Endothelial cell of umbilical vein (primary cell): ENCODE measurements around the gene ILKAP.

Experiments
- CTCF ChIP-seq, 2 donors: IDR thresholded peaks; 1 replicate in 1 of 2; 2 replicates in 1 of 2; pipeline ENCODE4 v1.5.1; 2011; ENCODE audit warnings: low read length in 2 of 2, mild to moderate bottlenecking in 2 of 2, moderate library complexity in 2 of 2, control low read depth in 1 of 2, inconsistent platforms in 1 of 2, low read depth in 1 of 2; ENCODE audit not compliant: insufficient read depth in 1 of 2; ENCODE audit errors: extremely low read depth in 1 of 2
- POLR2A ChIP-seq: IDR thresholded peaks from 2 replicates; pipeline ENCODE4 v1.6.1; 2012; ENCODE audit warnings: low read depth, mild to moderate bottlenecking, control low read depth, low read length

- TF ChIP-seq POLR2A (no peak), CTCF (IDR thresholded peaks at IDR 0.05; ENCODE audit: extremely low read depth in 1 of 2, insufficient read depth in 1 of 2, low read depth in 1 of 2, low read length in 2 of 2) (no peak)
Observed at GRCh38 chr2:238247002-238247822, 43.7 kb upstream of the ILKAP start.
